H1 (cell line): ENCODE measurements around the gene CHRNA10. TPM values are rescaled to one million over a fixed set of nuclear protein-coding genes. Genes with fewer than 3 reads are reported as not detected.

Experiments used
- CTCF ChIA-PET: fragments of 300-600 bp; sonication (Branson Sonifier 250); formaldehyde crosslinking; loops from one replicate; lab custom pipeline; 2021; ENCODE audit not compliant: partially characterized antibody; lab: Charles Lee
- POLR2A ChIA-PET: fragments of 300-600 bp; sonication (Branson Sonifier 250); formaldehyde crosslinking; loops from one replicate; lab custom pipeline; 2021; ENCODE audit warnings: inconsistent platforms; ENCODE audit not compliant: partially characterized antibody; lab: Charles Lee
- DNase-seq, 2 experiments: peaks; one replicate each; pipeline versions ENCODE4 v3.0.0 to v3.0.0-alpha.2; 2010 to 2022; ENCODE audit warnings: low spot score in 2 of 2, low read depth in 1 of 2, mixed read lengths in 1 of 2
- FAIRE-seq: peaks from 2 replicates; lab custom pipeline; 2011; peaks lifted over from hg19 to GRCh38; lab: Jason Lieb, UNC
- H2AFZ ChIP-seq: 2 replicates; pipeline ENCODE4 v1.8.1; 2012; ENCODE audit warnings: low read length, inconsistent platforms
- H2AK5ac ChIP-seq: 2 replicates; pipeline ENCODE4 v1.6.1; 2013; ENCODE audit warnings: low read depth, low read length
- H2BK120ac ChIP-seq: replicated peaks from 2 replicates; pipeline ENCODE3; 2013; ENCODE audit warnings: low read depth, low read length, inconsistent platforms
- H2BK12ac ChIP-seq: 2 replicates; pipeline ENCODE4 v1.6.1; 2013; ENCODE audit warnings: low read depth, low read length
- H2BK15ac ChIP-seq: 2 replicates; pipeline ENCODE4 v1.6.1; 2013; ENCODE audit warnings: low read length
- H2BK20ac ChIP-seq: 2 replicates; pipeline ENCODE4 v1.6.1; 2013; ENCODE audit warnings: low read length
- H2BK5ac ChIP-seq: 2 replicates; pipeline ENCODE4 v1.6.1; 2013; ENCODE audit warnings: low read depth, low read length
- H3K14ac ChIP-seq: 2 replicates; pipeline ENCODE4 v1.6.1; 2013; ENCODE audit warnings: inconsistent platforms; ENCODE audit not compliant: insufficient read length
- H3K18ac ChIP-seq: 2 replicates; pipeline ENCODE4 v1.6.1; 2013; ENCODE audit warnings: low read length; ENCODE audit errors: extremely low read depth
- H3K23ac ChIP-seq: 2 replicates; pipeline ENCODE4 v1.6.1; 2013; ENCODE audit warnings: inconsistent platforms; ENCODE audit not compliant: insufficient read length
- H3K23me2 ChIP-seq: 2 replicates; pipeline ENCODE4 v1.6.1; 2013; ENCODE audit warnings: low read depth, low read length
- H3K27ac ChIP-seq: 2 replicates; pipeline ENCODE4 v1.6.1; 2011; ENCODE audit warnings: low read depth, low read length, inconsistent platforms
- H3K27me3 ChIP-seq, 4 experiments: replicated peaks in 1 of 4; 1 replicate in 1 of 4; 2 replicates in 3 of 4; pipeline versions ENCODE4 v1.6.1 to v1.8.1; 2011 to 2013; ENCODE audit warnings: low read length in 3 of 4, mild to moderate bottlenecking in 3 of 4, inconsistent platforms in 2 of 4, mixed read lengths in 2 of 4, moderate library complexity in 1 of 4; ENCODE audit not compliant: control insufficient read depth in 3 of 4, insufficient read depth in 3 of 4; ENCODE audit errors: extremely low read depth in 1 of 4
- H3K36me3 ChIP-seq, 4 experiments: 2 replicates each; pipeline versions ENCODE4 v1.6.1 to v1.8.1; 2011 to 2013; ENCODE audit warnings: mild to moderate bottlenecking in 4 of 4, low read length in 3 of 4, moderate library complexity in 2 of 4, control low read depth in 1 of 4, inconsistent platforms in 1 of 4; ENCODE audit not compliant: insufficient read depth in 4 of 4, control insufficient read depth in 2 of 4
- H3K4ac ChIP-seq: replicated peaks from 2 replicates; pipeline ENCODE3; 2013; ENCODE audit warnings: low read length, low read depth, mixed read lengths, inconsistent platforms; ENCODE audit not compliant: insufficient read length
- H3K4me1 ChIP-seq, 4 experiments: replicated peaks in 1 of 4; 1 replicate in 1 of 4; 2 replicates in 3 of 4; pipeline versions ENCODE4 v1.6.1 to v1.8.1; 2011 to 2013; ENCODE audit warnings: low read length in 3 of 4, inconsistent platforms in 2 of 4, mixed read lengths in 1 of 4; ENCODE audit not compliant: insufficient read depth in 4 of 4, control insufficient read depth in 3 of 4
- H3K4me2 ChIP-seq, 2 experiments: 2 replicates each; pipeline versions ENCODE4 v1.6.1 to v1.8.1; 2011 to 2013; ENCODE audit warnings: low read depth in 2 of 2, low read length in 2 of 2, control low read depth in 1 of 2, inconsistent platforms in 1 of 2, mild to moderate bottlenecking in 1 of 2; ENCODE audit not compliant: insufficient read depth in 1 of 2
- H3K4me3 ChIP-seq, 4 experiments: fragments of 200-600, 300-600 bp in 1 of 4; sonication (generic), shearing (Covaris generic), sonication (Bioruptor Twin) in 1 of 4; 2 replicates each; pipeline versions ENCODE4 v1.5.1 to v1.8.1; 2011 to 2016; ENCODE audit warnings: low read length in 4 of 4, low read depth in 3 of 4, control low read depth in 2 of 4, inconsistent platforms in 2 of 4, mild to moderate bottlenecking in 2 of 4, mixed read lengths in 1 of 4, moderate library complexity in 1 of 4; ENCODE audit not compliant: insufficient read depth in 2 of 4; ENCODE audit errors: extremely low read depth in 1 of 4
- H3K56ac ChIP-seq: replicated peaks from 2 replicates; pipeline ENCODE3; 2013; ENCODE audit warnings: low read depth, mild to moderate bottlenecking, mixed read lengths, low read length, inconsistent platforms; ENCODE audit not compliant: insufficient read length
- H3K79me1 ChIP-seq: 2 replicates; pipeline ENCODE4 v1.6.1; 2013; ENCODE audit warnings: low read depth, low read length, control low read depth
- H3K79me2 ChIP-seq, 2 experiments: 2 replicates each; pipeline versions ENCODE4 v1.6.1 to v1.8.1; 2012 to 2013; ENCODE audit warnings: low read length in 2 of 2, mild to moderate bottlenecking in 2 of 2, inconsistent platforms in 1 of 2; ENCODE audit not compliant: insufficient read depth in 2 of 2, control insufficient read depth in 1 of 2
- H3K9ac ChIP-seq, 4 experiments: replicated peaks in 1 of 4; 1 replicate in 1 of 4; 2 replicates in 3 of 4; pipeline versions ENCODE4 v1.6.1 to v1.8.1; 2011 to 2013; ENCODE audit warnings: low read depth in 3 of 4, low read length in 3 of 4, control low read depth in 2 of 4, mild to moderate bottlenecking in 2 of 4, moderate library complexity in 2 of 4, inconsistent platforms in 1 of 4; ENCODE audit errors: extremely low read depth in 1 of 4
- H3K9me3 ChIP-seq, 2 experiments: 2 replicates each; pipeline versions ENCODE4 v1.6.1 to v1.8.1; 2012 to 2013; ENCODE audit warnings: mild to moderate bottlenecking in 2 of 2, moderate library complexity in 2 of 2, control low read depth in 1 of 2, inconsistent platforms in 1 of 2, low read depth in 1 of 2, low read length in 1 of 2, mixed read lengths in 1 of 2; ENCODE audit not compliant: insufficient read depth in 2 of 2
- H4K20me1 ChIP-seq, 2 experiments: replicated peaks in 1 of 2; 2 replicates each; pipeline versions ENCODE3 to v1.8.1; 2011 to 2013; ENCODE audit warnings: inconsistent platforms in 2 of 2, low read length in 2 of 2, mild to moderate bottlenecking in 1 of 2; ENCODE audit not compliant: insufficient read depth in 2 of 2, control insufficient read depth in 1 of 2
- H4K5ac ChIP-seq: 2 replicates; pipeline ENCODE4 v1.6.1; 2013; ENCODE audit warnings: low read length, low read depth, mixed read lengths, inconsistent platforms; ENCODE audit not compliant: insufficient read length
- H4K8ac ChIP-seq: 2 replicates; pipeline ENCODE4 v1.8.0; 2013; ENCODE audit warnings: mild to moderate bottlenecking, moderate library complexity, low read length, inconsistent platforms; ENCODE audit not compliant: insufficient read depth; ENCODE audit errors: extremely low read depth
- H4K91ac ChIP-seq: replicated peaks from 2 replicates; pipeline ENCODE3; 2013; ENCODE audit warnings: low read length, mixed read lengths, inconsistent platforms; ENCODE audit not compliant: insufficient read length
- CEBPB ChIP-seq: IDR thresholded peaks from 2 replicates; pipeline ENCODE4 v1.6.1; 2012; ENCODE audit warnings: low read depth, low read length
- CREB1 ChIP-seq: IDR thresholded peaks from 2 replicates; pipeline ENCODE4 v1.6.1; 2012; ENCODE audit warnings: inconsistent platforms
- EZH2 ChIP-seq: fragments of 200-600 bp; sonication (generic); IDR thresholded peaks from 2 replicates; pipeline ENCODE4 v1.7.1; 2012; ENCODE audit warnings: low read depth, mild to moderate bottlenecking, moderate library complexity, low read length, inconsistent platforms; ENCODE audit not compliant: severe bottlenecking
- GTF2F1 ChIP-seq: IDR thresholded peaks from 2 replicates; pipeline ENCODE4 v1.6.1; 2012; ENCODE audit warnings: low read depth, low read length, improper control_type of control experiment, borderline replicate concordance
- NANOG ChIP-seq: IDR thresholded peaks from 2 replicates; pipeline ENCODE4 v1.6.1; 2011; ENCODE audit warnings: low read length, low read depth, mild to moderate bottlenecking, inconsistent platforms; ENCODE audit not compliant: insufficient read depth, poor library complexity, severe bottlenecking
- RNF2 ChIP-seq: fragments of 200-900, 300-1000 bp; sonication (generic); IDR thresholded peaks from 2 replicates; pipeline ENCODE4 v1.7.1; 2016; ENCODE audit warnings: borderline replicate concordance, low read depth, mild to moderate bottlenecking, antibody characterized with exemption, low read length; ENCODE audit not compliant: poor library complexity, severe bottlenecking; ENCODE audit errors: missing control alignments
- SP1 ChIP-seq: IDR thresholded peaks from 2 replicates; pipeline ENCODE4 v1.6.1; 2011; ENCODE audit warnings: low read depth, low read length
- TAF7 ChIP-seq: optimal IDR thresholded peaks from 2 replicates; pipeline ENCODE3; 2011; ENCODE audit warnings: low read depth, mild to moderate bottlenecking, inconsistent platforms, low read length, moderate library complexity, borderline replicate concordance
- WGBS, 2 experiments: shearing (Covaris generic) in 1 of 2; methylation state at CpG; one replicate each; pipeline versions ENCODE4 v1.1.6 to v1.1.7; 2013 to 2015; ENCODE audit warnings: low lambda C conversion rate in 2 of 2, mixed read lengths in 2 of 2, inconsistent platforms in 1 of 2, low coverage in 1 of 2, missing lambda C conversion rate in 1 of 2; ENCODE audit not compliant: insufficient replicate concordance in 2 of 2, insufficient coverage in 1 of 2, insufficient read length in 1 of 2; ENCODE audit errors: extremely low coverage in 1 of 2, missing lambda C conversion rate in 1 of 2; 5-methylcytosine and 5-hydroxymethylcytosine counted together
- polyA plus RNA-seq, 7 experiments: library from polyadenylated mRNA; depleted of rRNA in 3 of 7; stranded (reverse) in 5 of 7; unstranded in 2 of 7; fragments of >200 nt in 5 of 7; fragments of 200-250 nt in 2 of 7; gene quantifications; 1 replicate in 5 of 7; 2 replicates in 1 of 7; 4 replicates in 1 of 7; pipeline versions ENCODE4 v1.2.1 to v1.2.3, GENCODE V29; 2011 to 2013; ENCODE audit warnings: missing spikeins in 2 of 7, mixed read lengths in 2 of 7
- total RNA-seq: library from RNA; stranded (reverse); fragmentation: NEBNext Ultra II Directional; extraction: Animal tissue kit (Norgen Biotek cat#: 25700); gene quantifications from 2 replicates; pipeline ENCODE4 v1.2.1, GENCODE V29; 2021
- TF ChIP-seq, protein P1 (sequence below): IDR thresholded peaks from 2 replicates; pipeline ENCODE4 v1.6.1; 2012; ENCODE audit warnings: inconsistent platforms

Gene CHRNA10
- total and polyA plus RNA-seq, 2 of the 8 experiments (the other 6 are each of a cell fraction or from before 2014, with no cell fraction given), result 0.68 to 1.3 TPM

GRCh38 chr11:3665336-3666022 is 5.7 kb downstream of the CHRNA10 start:
- TF ChIP-seq GTF2F1 (no peak), SP1 (no peak), EZH2 (no peak), TAF7 (no peak), CEBPB (no peak), RNF2 (no peak), CREB1 (no peak), NANOG (no peak)
- TF ChIP-seq, protein P1, sequence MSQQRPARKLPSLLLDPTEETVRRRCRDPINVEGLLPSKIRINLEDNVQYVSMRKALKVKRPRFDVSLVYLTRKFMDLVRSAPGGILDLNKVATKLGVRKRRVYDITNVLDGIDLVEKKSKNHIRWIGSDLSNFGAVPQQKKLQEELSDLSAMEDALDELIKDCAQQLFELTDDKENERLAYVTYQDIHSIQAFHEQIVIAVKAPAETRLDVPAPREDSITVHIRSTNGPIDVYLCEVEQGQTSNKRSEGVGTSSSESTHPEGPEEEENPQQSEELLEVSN, result no peak

More at GRCh38 chr11:3665336-3666022, 5.7 kb downstream of the CHRNA10 start:
- Histone ChIP-seq H3K79me1 (no peaks in the 10 kb centered on the region), H4K5ac (no peak overlapping the region), H2AK5ac (no peak overlapping the region), H3K27me3 (no peaks in the 10 kb centered on the region), H2BK15ac (no peak overlapping the region), H2BK20ac (no peak overlapping the region), H3K56ac (no peak overlapping the region), H3K14ac (no peak overlapping the region), H2BK5ac (no peak overlapping the region), H4K20me1 (peaks cover 0 to 2% of the 10 kb centered on the region in 2 experiments), H3K79me2 (no peaks in the 10 kb centered on the region), H3K27ac (no peak overlapping the region), H3K4me2 (no peak overlapping the region), H3K18ac (no peak overlapping the region), H2AFZ (no peak overlapping the region), H3K4ac (no peak overlapping the region), H2BK120ac (no peak overlapping the region), H3K23ac (no peak overlapping the region), H3K4me3 (no peak overlapping the region), H3K9ac (no peak overlapping the region), H3K9me3 (no peaks in the 10 kb centered on the region), H4K8ac (no peak overlapping the region), H2BK12ac (no peak overlapping the region), H3K36me3 (peaks cover 0 to 10% (median 2%) of the 10 kb centered on the region in 4 experiments; a peak in 2 of 8 replicates), H3K4me1 (no peaks in the 10 kb centered on the region), H3K23me2 (no peaks in the 10 kb centered on the region), H4K91ac (no peak overlapping the region)
- no peak for DNase-seq
- ChIA-PET CTCF (interaction anchor here (0.8 to 1.3 kb wide), 2 partner anchors 10 to 17 kb away, joined by 3 read pairs; no protein-coding TSS in a partner anchor), POLR2A (interaction anchor here (1.2 kb wide), 1 partner anchor 23 kb away, joined by 4 read pairs; no protein-coding TSS in a partner anchor)
- WGBS, 2 experiments, result 84% methylated on average over 6 of the region's 6 CpGs; no CpG with 5 or more reads in 1 of the 2 experiments
- no peak for FAIRE-seq
